Stimulated activated CD8-positive, alpha-beta memory T cell treated with anti-CD3 and anti-CD28 coated beads, Interleukin-15, amount 100 ng/mL, for 1 hour (primary cell): Measurements from ENCODE around the gene OR51S1.
"Not testable (repeated sequence)": the region's sequence is repeated elsewhere in the genome, so short reads cannot be mapped to it uniquely, and the experiment has no call there.

Experiments
- DNase-seq: peaks from one replicate; pipeline ENCODE4 v3.0.0-alpha.2; 2020; ENCODE audit warnings: low read depth

The OR51S1 gene, protein sequence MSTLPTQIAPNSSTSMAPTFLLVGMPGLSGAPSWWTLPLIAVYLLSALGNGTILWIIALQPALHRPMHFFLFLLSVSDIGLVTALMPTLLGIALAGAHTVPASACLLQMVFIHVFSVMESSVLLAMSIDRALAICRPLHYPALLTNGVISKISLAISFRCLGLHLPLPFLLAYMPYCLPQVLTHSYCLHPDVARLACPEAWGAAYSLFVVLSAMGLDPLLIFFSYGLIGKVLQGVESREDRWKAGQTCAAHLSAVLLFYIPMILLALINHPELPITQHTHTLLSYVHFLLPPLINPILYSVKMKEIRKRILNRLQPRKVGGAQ

DNA sequence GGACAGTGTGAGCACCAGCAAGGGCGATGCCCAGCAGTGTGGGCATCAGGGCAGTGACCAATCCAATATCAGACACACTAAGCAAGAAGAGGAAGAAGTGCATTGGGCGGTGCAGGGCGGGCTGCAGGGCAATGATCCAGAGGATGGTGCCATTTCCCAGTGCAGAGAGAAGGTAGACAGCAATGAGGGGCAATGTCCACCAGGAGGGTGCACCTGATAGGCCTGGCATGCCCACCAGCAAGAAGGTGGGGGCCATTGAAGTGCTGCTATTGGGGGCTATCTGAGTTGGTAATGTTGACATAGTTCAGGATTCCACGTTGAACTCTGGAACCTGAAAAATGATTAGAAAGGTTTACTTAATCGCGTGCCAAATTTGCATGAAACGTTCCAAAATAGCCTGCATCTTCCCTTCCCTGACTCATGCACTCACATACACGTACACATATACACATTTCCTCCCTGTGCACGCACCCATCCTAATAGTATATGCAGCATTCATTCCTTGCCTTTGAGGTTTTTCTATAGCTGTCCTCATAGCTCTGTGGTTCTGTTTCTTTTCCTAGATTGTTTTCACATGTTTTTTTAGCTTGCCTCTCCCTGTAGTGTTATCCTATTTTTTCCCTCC, at the start of gene OR51S1:
Gene OR51S1, minus strand, starts transcription at position 301 of the 625 bp plus-strand sequence. Its CDS starts 0 bp downstream, at position 301.
- no peak for DNase-seq

DNA sequence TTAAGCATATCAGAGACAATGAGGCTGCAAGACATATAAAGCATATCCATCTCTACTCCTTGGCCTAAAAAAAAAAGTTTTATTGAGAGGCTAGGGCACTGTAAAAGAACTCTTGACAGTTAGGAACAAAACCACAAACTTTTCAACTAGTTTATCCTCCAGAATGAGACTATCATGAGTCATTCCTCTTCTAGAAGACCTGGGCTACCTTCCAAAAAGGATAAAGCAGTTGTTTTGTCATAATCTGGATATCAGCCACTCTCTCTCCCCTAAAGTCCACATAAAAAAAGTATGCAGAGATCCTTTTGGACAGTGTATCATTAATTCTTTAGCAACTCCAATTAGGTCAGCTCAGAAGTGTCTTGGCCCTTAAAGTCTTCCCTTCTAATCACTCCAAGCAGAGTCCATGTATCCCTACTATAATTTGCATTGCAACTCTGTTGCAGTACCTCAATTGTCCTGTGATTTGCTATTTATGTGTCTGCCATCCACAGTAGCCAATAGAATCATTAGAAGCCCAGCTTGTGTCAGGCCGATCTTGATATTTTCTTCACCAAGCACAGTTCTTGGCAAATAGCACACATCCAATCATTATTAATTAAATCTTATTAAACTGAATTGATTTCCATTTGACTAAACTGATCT, 43.1 kb upstream of the OR51S1 start:
- no peak for DNase-seq

DNA sequence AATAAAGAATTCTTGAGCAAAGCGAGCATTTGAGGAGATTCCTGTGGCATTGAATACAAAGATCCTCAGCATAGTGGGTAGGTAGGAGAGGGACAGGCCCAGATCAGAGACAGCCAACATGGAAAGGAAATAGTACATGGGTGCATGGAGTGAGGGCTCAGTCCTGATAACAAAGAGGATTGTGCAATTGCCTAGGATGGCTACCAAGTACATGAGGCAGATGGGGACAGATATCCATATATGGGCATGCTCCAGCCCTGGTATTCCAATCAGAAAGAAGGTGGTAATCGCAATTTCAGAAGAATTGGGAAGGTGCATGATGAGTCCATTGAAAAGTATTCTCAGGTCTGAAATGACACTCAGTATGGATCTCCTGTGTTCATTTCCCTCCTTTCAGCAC, 41.3 kb upstream of the OR51S1 start:
- DNase-seq = no peak

DNA sequence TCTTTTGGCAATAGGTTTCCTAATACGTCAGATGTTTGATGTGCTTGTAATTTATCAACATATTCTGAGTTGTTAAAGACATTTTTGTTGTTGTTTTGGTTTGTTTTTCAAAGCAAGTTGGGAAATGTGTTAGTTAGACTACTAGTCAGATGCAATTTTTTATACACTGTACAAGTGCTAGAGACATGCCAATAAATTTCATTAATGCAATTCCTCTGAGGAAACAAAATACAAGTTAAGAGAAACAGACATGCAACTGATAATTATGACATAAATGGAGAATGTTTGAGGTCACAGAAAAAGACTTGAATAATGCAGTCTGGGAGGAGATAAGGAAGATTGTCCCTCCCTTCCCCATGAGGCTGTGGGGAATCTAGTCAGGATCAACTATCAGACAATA, 38.6 kb upstream of the OR51S1 start:
- DNase-seq = no peak

DNA sequence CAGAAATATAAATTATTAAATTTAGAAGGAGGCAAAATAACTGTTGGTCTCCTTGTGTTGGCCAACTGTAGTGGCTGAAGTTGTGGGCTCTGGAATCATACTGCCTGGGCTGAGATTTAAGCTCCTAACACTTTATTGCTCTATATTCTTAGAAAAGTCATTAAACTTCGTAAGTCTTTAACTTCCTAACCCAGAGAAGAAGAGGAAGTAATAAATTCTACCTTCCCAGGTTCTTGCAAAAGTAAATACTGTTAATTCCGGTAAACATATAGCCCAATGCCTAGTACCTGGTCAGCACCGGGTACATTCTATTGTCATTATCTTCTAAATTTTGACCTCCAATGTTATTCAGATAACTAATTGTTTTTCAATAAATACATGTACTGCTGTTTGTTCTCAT, 37.2 kb upstream of the OR51S1 start:
- DNase-seq = no peak

DNA sequence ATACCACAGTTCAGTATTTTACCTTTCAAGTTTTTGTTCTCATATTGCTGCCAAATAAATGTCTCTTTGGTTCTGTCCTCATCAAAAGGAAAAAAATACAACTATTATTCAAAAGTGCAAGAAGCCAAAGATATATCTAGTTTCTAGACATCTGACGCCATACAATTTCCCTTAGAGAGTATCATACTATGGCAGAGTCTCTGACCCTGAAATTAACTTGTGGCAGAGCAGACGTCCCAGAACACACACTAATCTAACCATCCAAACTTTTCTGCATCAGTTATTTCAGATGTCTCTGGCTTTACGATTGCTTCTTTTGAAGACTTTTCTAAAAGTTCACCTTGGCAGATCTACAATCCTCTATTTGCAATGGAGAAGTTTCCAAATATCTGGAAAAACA, 35.4 kb upstream of the OR51S1 start:
- no peak for DNase-seq

DNA sequence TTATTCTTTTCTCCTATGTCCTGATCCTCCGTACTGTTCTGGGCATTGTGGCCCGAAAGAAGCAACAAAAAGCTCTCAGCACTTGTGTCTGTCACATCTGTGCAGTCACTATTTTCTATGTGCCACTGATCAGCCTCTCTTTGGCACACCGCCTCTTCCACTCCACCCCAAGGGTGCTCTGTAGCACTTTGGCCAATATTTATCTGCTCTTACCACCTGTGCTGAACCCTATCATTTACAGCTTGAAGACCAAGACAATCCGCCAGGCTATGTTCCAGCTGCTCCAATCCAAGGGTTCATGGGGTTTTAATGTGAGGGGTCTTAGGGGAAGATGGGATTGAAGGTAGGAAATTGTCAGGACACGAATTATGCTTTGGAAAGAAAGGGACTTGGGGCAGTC, 33.5 kb upstream of the OR51S1 start:
- no peak for DNase-seq

DNA sequence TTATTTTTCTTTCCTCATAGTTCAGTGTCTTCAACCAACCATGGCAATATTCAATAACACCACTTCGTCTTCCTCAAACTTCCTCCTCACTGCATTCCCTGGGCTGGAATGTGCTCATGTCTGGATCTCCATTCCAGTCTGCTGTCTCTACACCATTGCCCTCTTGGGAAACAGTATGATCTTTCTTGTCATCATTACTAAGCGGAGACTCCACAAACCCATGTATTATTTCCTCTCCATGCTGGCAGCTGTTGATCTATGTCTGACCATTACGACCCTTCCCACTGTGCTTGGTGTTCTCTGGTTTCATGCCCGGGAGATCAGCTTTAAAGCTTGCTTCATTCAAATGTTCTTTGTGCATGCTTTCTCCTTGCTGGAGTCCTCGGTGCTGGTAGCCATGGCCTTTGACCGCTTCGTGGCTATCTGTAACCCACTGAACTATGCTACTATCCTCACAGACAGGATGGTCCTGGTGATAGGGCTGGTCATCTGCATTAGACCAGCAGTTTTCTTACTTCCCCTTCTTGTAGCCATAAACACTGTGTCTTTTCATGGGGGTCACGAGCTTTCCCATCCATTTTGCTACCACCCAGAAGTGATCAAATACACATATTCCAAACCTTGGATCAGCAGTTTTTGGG, 33.0 kb upstream of the OR51S1 start, which contains the start of gene OR51T1:
Gene OR51T1, plus strand, starts transcription at position 41 of the 641 bp plus-strand sequence. Its CDS starts 0 bp downstream, at position 41.
- no peak for DNase-seq

DNA sequence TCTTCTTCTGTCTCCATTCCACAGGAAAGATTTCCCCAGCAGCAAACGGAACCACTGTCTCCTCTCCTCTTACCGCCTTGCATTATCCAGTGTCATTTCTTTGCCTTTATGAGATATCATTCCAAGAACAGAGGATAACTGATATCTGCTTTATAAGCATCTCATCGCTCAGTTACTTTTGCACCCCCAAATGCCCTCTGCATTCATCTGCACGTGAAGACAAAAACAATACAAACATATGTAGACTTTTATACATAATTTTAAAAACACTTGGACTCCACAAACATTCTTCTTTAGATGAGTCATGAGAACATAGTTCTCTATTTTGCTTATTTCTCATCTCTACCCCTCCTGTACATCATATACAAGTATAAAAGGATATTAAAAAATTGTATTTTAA, 32.2 kb upstream of the OR51S1 start:
- DNase-seq = no peak

DNA sequence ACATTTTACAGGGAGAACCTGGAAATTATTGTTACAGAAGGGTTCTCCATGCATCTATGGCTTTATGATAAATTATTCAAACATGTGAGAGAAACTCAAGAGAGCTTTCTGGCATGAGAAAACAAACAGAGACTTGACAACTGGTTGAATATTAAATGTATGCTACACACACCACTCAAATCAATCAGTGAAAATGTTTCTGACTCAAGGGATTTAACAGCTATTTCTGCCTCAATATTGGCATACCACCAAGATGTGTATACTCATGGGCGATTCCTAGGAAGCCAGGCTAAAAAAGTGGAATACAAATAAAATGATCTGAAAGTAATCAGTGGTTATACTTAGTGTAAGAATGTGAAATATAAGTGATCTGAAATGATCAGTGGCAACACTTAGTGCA, 16.8 kb upstream of the OR51S1 start:
- DNase-seq = no peak

DNA sequence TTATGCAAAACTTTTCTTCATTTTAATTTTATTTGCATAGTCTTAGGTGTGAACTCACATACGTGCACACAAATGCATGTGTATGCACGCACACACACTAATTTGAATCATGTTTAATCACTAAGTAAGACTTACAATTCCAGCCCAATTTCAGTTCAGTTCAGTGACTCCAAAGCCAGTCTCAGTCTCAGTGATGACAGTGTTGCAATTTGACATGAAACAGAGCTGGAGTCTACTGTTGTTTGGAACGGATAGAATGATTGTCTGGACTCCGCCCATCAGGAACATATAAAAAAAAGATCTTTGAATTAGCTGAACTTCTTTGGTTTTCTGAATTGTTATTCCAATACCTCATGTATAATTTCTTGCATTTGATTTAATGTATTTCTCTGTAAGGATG, 14.9 kb upstream of the OR51S1 start:
- DNase-seq = no peak

DNA sequence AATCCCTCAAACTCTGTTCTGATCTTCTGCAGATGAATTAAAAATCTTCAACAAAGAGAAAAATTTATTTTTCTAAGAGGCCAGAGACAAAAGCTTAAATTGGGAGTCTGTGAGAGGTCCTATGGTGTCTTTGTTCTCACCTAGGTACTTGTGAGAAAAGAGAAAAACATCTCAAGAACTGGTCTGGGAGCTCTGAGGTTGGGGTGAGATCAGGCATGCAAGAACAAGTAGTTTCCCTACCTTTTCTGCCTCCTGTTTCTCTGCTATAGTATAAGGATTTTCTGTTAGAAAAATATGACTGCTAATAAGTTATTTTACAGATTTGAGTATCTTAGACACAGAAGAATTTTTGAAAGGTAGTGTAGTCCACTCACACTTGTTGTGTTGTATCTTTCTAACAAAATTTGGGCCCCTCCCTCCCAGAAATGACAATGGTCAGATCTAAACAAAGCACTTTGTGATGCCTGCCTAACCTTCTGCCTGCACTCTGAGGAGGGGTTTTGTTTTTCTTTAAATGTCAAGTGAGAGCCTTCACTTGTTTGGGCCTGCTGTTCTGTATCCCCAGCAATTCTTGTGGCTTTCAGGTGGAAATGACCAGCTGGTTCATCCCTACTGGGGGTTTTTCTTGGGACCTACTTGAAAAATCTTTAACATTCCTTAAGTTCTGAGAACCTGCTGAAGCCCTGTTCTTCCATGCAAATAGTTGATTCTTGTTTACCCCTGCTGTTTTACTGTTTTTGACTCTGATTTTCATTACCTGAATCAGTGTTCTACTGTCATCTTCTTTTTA, 13.6 kb upstream of the OR51S1 start:
- no peak for DNase-seq

DNA sequence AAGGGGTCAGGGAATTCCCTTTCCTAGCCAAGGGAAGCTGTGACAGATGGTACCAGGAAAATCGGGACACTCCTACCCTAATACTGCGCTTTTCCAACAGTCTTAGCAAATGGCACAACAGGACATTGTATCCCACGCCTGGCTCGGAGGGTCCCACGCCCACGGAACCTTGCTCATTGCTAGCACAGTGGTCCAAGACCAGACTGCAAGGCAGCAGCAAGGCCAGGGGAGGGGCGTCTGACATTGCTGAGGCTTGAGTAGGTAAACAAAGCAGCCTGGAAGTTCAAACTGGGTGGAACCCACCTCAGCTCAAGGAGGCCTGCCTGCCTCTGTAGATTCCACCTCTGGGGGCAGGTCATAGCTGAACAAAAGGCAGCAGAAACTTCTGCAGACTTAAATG, 5.3 kb upstream of the OR51S1 start:
- DNase-seq = not testable (repeated sequence)

DNA sequence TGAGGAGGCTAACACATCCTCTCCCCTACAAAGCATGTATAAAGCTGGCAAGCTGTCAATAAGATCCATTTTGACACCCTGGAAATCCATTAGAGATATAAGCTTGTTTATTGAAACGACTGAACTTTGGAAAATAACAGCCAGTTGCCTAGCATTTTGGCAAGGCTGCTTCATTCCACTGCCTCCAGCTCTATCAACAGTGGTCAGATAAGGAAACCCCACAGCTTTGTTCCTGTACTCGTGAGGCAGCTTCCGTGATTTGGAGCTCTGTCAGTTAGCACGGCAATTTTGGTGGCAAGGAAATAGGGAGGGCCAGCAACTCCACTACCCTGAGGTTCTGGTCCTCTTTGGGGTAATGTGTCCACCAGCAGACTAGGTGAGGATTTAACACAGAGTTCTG, 2.0 kb upstream of the OR51S1 start:
- DNase-seq = no peak

DNA sequence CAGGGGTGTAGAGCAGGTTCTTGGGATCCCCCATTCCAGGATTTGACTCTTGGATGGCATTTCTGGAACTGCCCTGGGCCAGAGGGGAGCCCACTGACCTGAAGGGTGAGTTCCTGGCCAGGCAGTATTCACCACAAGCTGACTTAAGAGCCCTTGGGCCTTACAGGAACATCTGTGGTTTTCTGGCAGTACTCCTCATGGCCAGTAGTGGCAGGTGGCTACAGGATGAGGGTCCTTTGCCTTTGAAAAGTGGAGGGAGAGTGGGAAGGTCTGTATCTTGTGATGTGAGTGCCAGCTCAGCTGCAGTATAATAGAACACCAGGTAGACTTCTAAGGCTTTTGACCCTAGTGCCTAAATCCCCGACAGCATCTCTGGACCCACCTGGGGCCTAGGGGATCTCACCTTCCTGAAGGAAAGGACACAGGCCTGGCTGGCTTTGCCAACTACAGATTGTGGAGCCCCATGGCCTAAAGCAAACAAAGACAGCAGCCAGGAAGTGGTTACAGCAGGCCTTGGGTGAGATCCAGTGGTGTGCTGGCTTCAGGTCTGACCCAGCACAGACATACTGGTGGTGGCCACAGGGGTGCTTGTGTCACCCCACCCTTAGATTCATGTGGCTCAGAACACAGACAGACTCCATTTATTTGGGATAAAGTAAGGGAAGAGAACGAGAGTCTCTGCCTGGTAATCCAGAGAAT, 9.0 kb downstream of the OR51S1 start:
- no peak for DNase-seq

DNA sequence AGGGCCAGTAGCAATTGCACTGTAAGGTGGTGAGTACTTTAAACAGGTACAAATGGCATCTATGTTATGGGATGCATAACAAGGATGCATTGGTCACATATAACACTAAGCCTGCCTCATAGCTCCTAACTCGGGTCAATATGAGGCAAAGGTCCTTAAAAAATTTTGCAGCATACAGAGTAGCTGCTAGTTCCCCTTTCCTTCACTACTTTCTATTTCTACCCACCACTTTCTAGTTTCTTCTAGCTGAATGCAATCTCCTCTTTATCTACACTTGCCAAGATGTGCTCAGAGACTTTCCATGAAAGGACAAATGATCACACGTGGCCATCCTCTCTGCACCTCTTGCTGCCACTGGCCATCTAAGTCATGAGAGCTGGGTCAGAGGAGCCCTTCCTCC, 18.1 kb downstream of the OR51S1 start:
- no peak for DNase-seq

DNA sequence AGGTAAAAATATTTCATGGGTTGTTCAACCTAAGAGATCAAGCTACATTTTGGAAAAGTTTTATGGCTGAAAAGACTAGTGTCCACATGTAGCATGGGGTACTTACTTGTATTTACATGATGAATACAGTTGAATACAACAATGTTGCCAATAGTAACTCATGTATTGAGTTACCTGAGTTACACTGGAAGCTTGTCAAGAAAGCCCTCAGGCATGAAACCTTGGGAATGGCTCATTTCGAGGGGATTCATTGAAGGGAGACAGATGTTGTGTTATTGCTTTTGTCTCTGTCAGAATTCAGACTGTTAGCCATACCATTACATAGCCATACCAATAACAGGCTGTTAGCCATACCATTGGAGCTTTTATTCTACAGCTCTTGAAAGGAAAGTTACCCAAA, 18.7 kb downstream of the OR51S1 start:
- no peak for DNase-seq

DNA sequence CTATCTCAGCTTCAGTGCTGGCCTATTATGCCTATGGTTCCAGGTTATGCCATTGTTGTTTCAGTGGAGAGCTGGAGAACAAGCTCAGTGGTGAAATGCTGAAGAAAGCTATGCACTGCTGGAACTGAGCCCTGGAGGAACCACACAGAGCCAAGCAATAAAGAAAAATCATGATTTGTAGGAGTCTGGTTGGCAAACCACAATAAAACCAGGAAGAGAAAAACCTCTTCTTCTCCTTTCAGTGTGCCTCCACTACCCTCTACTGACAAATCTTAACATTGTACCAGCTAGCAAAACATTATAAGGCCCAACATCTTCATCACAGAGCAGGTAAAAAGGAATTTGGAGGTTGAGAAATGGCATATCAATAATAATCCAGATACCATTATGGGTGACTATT, 22.6 kb downstream of the OR51S1 start:
- no peak for DNase-seq

DNA sequence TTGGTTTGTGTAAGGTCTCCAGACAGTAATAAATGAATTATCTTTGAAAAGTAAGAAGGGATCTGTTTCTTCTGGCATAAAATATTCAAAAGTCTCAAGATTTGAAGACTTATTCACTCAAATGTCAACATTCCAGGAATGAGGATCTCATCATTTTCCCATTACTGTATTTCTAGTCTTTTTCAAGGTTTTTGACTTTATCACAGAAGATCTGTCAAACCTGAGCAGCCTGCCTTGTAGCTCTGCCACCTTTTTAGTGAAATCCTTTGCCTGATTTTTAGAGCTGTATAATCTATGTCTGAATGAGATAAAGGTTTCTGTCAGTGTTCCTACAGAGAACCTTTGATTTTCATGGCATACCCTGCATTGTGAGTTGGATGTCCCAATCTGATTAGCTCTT, 23.9 kb downstream of the OR51S1 start:
- no peak for DNase-seq

DNA sequence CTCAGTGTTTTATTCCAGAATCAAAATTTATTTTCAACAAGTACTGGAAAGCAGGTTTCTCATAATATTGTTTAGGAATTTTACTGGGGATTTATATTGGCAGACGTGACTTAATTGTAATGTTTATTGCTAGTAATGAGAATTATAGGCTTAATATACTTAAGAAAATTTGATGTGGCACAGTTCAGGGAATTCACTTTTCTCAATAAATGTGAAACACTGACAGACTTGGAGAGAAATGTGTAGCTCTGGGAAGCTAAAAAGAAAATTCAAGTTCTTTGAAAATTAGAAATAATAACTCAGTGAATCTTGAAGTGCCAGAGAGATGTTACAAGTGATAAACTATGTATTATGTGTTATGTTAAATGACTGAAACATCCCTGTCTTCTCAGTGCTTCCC, 28.0 kb downstream of the OR51S1 start, which contains the start of gene OR51F2:
Gene OR51F2, plus strand, starts transcription at position 301 of the 400 bp plus-strand sequence. CDS start 101 bp downstream, outside the sequence.
- DNase-seq = no peak

DNA sequence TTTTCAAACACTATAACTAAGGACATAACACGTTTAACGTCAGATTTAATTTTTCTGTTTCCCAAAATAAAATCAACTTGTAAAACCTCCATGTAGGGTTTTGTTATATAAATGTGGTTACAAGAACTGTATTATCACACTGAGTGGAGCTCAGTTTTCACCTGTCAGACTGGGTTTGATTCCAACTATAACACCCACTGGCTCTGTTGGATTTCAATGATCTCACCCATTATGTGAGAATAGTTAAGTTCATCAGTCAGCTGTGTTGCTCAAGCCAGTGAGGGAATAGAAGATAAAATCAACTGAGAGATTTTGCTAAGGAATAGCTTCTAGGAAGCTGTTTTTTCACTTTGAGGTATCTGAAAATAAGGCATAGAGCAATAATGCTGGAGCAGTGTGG, 39.8 kb downstream of the OR51S1 start:
- no peak for DNase-seq
